ENCODE data around the gene COTL1.
"Not testable (repeated sequence)": the region's sequence is repeated elsewhere in the genome, so short reads cannot be mapped to it uniquely, and the experiment has no call there.

Gene COTL1

DNA sequence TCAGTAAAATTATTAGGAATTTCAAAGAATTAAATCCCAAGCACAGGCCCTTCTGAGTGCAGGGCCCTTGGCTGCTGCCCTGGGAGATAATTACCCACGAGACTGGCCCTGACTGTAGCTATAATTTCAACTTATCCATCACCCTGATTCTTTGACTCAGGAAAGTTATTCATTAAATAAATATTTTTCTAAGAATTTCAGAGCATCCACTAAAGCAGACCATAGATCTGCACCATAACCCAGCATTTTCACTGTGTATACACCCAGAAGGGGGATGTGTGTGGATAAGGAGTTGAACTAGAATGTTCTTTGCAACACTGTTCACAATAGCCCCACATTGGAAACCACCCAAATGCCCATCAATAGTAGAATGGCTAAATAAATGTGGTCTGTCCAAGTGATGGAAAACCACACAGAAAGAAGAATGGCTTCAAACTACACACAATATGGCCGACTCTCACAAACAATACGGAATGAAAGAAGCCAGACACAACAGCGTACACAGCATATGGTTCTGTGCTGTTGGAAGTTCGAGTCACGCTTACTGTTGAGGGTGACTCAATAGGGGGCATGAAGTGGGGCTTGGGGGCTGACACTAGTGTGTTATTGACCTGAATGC lies 79.5 kb downstream of the COTL1 start:
- H3K9me3 Mint-ChIP-seq (ENCODE audit: low read depth), result no peaks in the 10 kb centered on the region
- no peak overlapping the region for H3K4me3 Mint-ChIP-seq
- no peaks in the 10 kb centered on the region for H3K36me3 Mint-ChIP-seq
- no peak overlapping the region for H3K27ac Mint-ChIP-seq
- no peaks in the 10 kb centered on the region for H3K27me3 Mint-ChIP-seq
- H3K4me1 Mint-ChIP-seq (ENCODE audit: low read depth), result peaks cover 5% of the 10 kb centered on the region

GRCh38 chr16:84537491-84538151 lies 80.3 kb downstream of the COTL1 start:
- Mint-ChIP-seq H3K27ac (no peak overlapping the region), H3K27me3 (no peaks in the 10 kb centered on the region), H3K4me1 (ENCODE audit: low read depth) (peaks cover 5% of the 10 kb centered on the region), H3K36me3 (no peaks in the 10 kb centered on the region), H3K9me3 (ENCODE audit: low read depth) (no peaks in the 10 kb centered on the region), H3K4me3 (no peak overlapping the region)

DNA sequence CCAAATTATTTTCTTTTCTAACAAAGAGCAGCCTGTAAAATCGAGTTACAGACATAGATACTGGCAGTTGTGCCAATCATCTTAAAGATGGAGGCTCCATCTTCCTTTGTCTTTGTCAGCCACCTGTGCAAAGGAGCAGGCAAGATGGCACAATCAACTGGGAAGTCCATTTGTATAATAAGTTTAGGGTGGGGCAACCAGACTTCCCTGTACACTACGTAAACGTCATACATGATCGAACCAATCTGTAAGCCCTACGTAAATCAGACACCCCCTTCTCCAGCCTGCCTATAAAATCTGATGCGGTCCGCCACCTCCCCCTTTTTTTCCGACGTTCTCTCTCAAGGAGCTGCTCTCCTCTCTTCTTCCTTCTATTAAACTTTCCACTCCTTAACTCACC lies 82.0 kb downstream of the COTL1 start:
- Mint-ChIP-seq H3K9me3 (ENCODE audit: low read depth) (no peaks in the 10 kb centered on the region), H3K27me3 (no peaks in the 10 kb centered on the region), H3K4me3 (no peak overlapping the region), H3K27ac (no peak overlapping the region), H3K4me1 (ENCODE audit: low read depth) (peaks cover 9% of the 10 kb centered on the region), H3K36me3 (no peaks in the 10 kb centered on the region)

DNA sequence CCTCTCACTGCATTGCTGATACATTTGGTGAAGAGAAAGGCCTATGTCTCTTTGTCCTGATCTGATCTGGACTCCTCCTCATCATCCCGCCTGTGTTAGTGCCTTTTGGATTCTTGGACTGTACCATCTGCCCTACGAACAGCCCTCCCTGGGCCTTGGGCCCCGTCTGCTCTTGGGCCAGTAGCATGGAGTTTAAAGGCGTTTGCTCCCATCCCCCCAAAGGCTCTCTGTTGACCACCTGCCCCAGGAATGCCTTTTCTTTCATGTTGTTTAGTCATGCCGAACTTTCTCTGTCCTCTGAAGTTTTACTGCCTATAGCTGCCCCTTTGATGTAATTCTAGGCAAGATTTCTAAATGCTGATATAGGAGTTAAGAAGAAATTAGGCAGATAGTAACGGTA lies 82.5 kb downstream of the COTL1 start:
- Mint-ChIP-seq H3K9me3 (ENCODE audit: low read depth) (no peaks in the 10 kb centered on the region), H3K4me3 (no peak overlapping the region), H3K27me3 (no peaks in the 10 kb centered on the region), H3K4me1 (ENCODE audit: low read depth) (peaks cover 9% of the 10 kb centered on the region), H3K36me3 (peaks cover 2% of the 10 kb centered on the region), H3K27ac (no peak overlapping the region)

- Mint-ChIP-seq H3K27me3 (no peaks in the 10 kb centered on the region), H3K27ac (no peak overlapping the region), H3K36me3 (peaks cover 5% of the 10 kb centered on the region), H3K9me3 (ENCODE audit: low read depth) (no peaks in the 10 kb centered on the region), H3K4me1 (ENCODE audit: low read depth) (peaks cover 9% of the 10 kb centered on the region), H3K4me3 (no peak overlapping the region)
Observed at GRCh38 chr16:84534815-84535214, 83.1 kb downstream of the COTL1 start.

- H3K27ac Mint-ChIP-seq, result no peak overlapping the region
- no peaks in the 10 kb centered on the region for H3K27me3 Mint-ChIP-seq
- H3K4me1 Mint-ChIP-seq (ENCODE audit: low read depth), result peaks cover 7% of the 10 kb centered on the region
- H3K9me3 Mint-ChIP-seq (ENCODE audit: low read depth), result no peaks in the 10 kb centered on the region
- no peak overlapping the region for H3K4me3 Mint-ChIP-seq
- peaks cover 5% of the 10 kb centered on the region for H3K36me3 Mint-ChIP-seq
Observed at GRCh38 chr16:84532855-84533486, 84.9 kb downstream of the COTL1 start.

- Mint-ChIP-seq H3K4me3 (no peak overlapping the region), H3K27me3 (no peaks in the 10 kb centered on the region), H3K36me3 (peaks cover 5% of the 10 kb centered on the region), H3K27ac (no peak overlapping the region), H3K4me1 (ENCODE audit: low read depth) (peaks cover 7% of the 10 kb centered on the region), H3K9me3 (ENCODE audit: low read depth) (no peaks in the 10 kb centered on the region)
Observed at GRCh38 chr16:84532291-84532724, 85.6 kb downstream of the COTL1 start.

DNA sequence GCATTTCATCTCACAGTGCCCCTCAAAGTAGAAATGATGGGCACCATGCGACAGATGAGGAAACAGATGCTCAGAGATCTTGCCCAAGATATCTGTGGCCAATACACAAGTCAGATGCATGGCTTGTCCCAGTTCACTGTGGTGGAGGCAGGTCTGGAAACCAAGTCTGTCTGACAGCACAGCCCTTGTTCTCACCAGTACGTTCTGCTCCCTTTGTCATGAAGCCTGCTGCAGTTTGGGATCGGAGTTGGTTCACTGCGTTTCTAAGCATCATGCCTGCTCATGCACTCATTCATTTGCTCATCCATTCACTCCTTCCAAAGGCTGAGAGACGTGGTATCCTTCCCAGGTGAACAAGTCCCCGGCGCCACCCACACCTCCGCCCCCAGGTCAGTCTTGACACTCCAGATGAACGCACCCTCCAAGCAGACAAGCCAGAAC lies 86.2 kb downstream of the COTL1 start:
- Mint-ChIP-seq H3K4me1 (ENCODE audit: low read depth) (peaks cover 9% of the 10 kb centered on the region), H3K9me3 (ENCODE audit: low read depth) (no peaks in the 10 kb centered on the region), H3K4me3 (no peak overlapping the region), H3K36me3 (peaks cover 5% of the 10 kb centered on the region), H3K27ac (no peak overlapping the region), H3K27me3 (no peaks in the 10 kb centered on the region)

- Mint-ChIP-seq H3K4me1 (ENCODE audit: low read depth) (peaks cover 9% of the 10 kb centered on the region), H3K4me3 (no peak overlapping the region), H3K36me3 (peaks cover 5% of the 10 kb centered on the region), H3K27ac (no peak overlapping the region), H3K27me3 (no peaks in the 10 kb centered on the region), H3K9me3 (ENCODE audit: low read depth) (no peaks in the 10 kb centered on the region)
Observed at GRCh38 chr16:84530590-84530989, 87.3 kb downstream of the COTL1 start.

GRCh38 chr16:84529607-84530006 lies 88.3 kb downstream of the COTL1 start:
- H3K4me3 Mint-ChIP-seq, result no peak overlapping the region
- H3K27me3 Mint-ChIP-seq, result no peaks in the 10 kb centered on the region
- no peaks in the 10 kb centered on the region for H3K9me3 Mint-ChIP-seq (ENCODE audit: low read depth)
- H3K36me3 Mint-ChIP-seq, result peaks cover 5% of the 10 kb centered on the region
- H3K27ac Mint-ChIP-seq, result no peak overlapping the region
- H3K4me1 Mint-ChIP-seq (ENCODE audit: low read depth), result peaks cover 11% of the 10 kb centered on the region

DNA sequence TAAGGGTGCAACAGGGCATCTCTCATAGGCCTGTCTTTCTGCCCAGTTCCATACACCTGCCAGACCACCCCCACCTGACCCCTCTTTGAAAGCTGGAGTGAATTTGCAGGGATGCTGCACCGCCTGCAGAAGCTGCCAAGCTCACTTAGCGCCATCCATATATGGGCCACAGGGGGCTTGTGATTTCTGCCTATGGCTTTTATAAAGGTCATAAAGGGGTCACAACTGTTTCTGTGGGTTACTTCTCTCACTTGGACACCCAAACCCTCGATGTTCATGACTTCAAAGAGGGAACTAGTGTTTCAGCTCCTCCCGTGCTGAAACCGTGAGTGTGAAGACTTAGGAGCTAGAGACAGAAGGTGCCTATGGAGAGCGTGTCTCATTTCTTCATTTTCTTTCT lies 89.6 kb downstream of the COTL1 start:
- H3K27me3 Mint-ChIP-seq, result no peaks in the 10 kb centered on the region
- H3K36me3 Mint-ChIP-seq, result peaks cover 5% of the 10 kb centered on the region
- H3K4me3 Mint-ChIP-seq, result no peak overlapping the region
- H3K9me3 Mint-ChIP-seq (ENCODE audit: low read depth), result no peaks in the 10 kb centered on the region
- no peak overlapping the region for H3K27ac Mint-ChIP-seq
- H3K4me1 Mint-ChIP-seq (ENCODE audit: low read depth), result peaks cover 15% of the 10 kb centered on the region

GRCh38 chr16:84527532-84528269 lies 90.2 kb downstream of the COTL1 start:
- H3K4me3 Mint-ChIP-seq, result no peak overlapping the region
- no peaks in the 10 kb centered on the region for H3K9me3 Mint-ChIP-seq (ENCODE audit: low read depth)
- no peak overlapping the region for H3K27ac Mint-ChIP-seq
- H3K4me1 Mint-ChIP-seq (ENCODE audit: low read depth), result peaks cover 13% of the 10 kb centered on the region
- H3K36me3 Mint-ChIP-seq, result peaks cover 5% of the 10 kb centered on the region
- no peaks in the 10 kb centered on the region for H3K27me3 Mint-ChIP-seq

DNA sequence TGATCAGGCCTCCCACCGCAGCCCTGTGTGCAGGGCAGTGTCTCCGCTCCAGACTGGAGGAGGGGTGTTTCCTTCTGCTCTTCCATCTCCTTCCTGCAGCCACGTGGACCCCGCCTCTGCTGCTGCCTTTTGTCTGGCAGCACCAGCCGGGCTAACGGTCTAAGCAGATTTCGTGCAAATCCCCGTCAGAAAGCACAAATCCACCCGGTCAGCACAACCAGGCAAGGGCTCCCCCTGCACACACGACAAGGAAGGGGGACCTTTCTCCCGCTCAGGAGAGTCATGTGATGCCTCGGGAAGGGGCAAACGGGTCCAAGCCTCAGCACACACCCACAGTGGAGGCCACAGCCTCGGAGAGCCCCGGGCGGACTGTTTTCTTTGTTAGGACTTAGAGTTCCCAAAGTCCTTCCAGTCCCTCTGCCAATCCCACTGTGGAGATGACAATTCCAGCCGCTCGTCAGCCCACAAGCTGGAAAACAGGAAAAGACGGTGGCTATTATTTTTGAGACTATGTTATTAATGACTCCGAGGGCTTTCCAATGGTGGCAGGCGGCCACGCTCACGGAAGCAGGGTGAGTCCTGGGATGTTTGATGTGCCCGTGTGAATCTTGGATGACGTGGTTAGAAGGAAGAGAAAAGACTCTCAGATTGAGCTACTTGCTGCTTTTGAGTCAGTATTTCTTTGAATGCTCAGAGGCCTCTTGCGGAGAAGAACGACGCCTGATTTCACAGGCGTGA lies 90.9 kb downstream of the COTL1 start:
- H3K4me1 Mint-ChIP-seq (ENCODE audit: low read depth), result peaks cover 8% of the 10 kb centered on the region
- no peaks in the 10 kb centered on the region for H3K27me3 Mint-ChIP-seq
- H3K9me3 Mint-ChIP-seq (ENCODE audit: low read depth), result no peaks in the 10 kb centered on the region
- no peak overlapping the region for H3K27ac Mint-ChIP-seq
- H3K4me3 Mint-ChIP-seq, result no peak overlapping the region
- peaks cover 5% of the 10 kb centered on the region for H3K36me3 Mint-ChIP-seq

GRCh38 chr16:84524941-84525581 lies 92.8 kb downstream of the COTL1 start:
- not testable (repeated sequence) for H3K9me3 Mint-ChIP-seq (ENCODE audit: low read depth); H3K4me3 Mint-ChIP-seq; H3K27ac Mint-ChIP-seq; H3K27me3 Mint-ChIP-seq; H3K36me3 Mint-ChIP-seq
- H3K4me1 Mint-ChIP-seq (ENCODE audit: low read depth), result peaks cover 15% of the 10 kb centered on the region

Data from activated naive CD8-positive, alpha-beta T cell (primary cell).